GM19324 (cell line): ENCODE results near the gene UBE2V1.
"Not testable (repeated sequence)": the region's sequence is repeated elsewhere in the genome, so short reads cannot be mapped to it uniquely, and the experiment has no call there.

Source experiments
- ATAC-seq: cut with Tn5 transposase; IDR thresholded peaks from one replicate; pipeline ENCODE4 v1.9.1; 2021; ENCODE audit warnings: mild to moderate bottlenecking, moderate library complexity; ENCODE audit not compliant: unreplicated experiment, low FRiP score

UBE2V1 gene

GRCh38 chr20:50138120-50138478 is 25.1 kb upstream of the UBE2V1 start:
- no peak for ATAC-seq

- not testable (repeated sequence) for ATAC-seq
These were observed 24.8 kb upstream of the UBE2V1 start for GRCh38 chr20:50137702-50138101.

GRCh38 chr20:50136822-50137599 is 24.1 kb upstream of the UBE2V1 start:
- ATAC-seq = no peak

GRCh38 chr20:50135157-50135556 is 22.2 kb upstream of the UBE2V1 start:
- ATAC-seq = not testable (repeated sequence)

GRCh38 chr20:50133474-50134217 is 20.7 kb upstream of the UBE2V1 start:
- no peak for ATAC-seq

GRCh38 chr20:50133041-50133440 is 20.1 kb upstream of the UBE2V1 start:
- ATAC-seq = no peak

GRCh38 chr20:50130995-50131394 is 18.0 kb upstream of the UBE2V1 start:
- no peak for ATAC-seq

GRCh38 chr20:50130356-50130723 is 17.4 kb upstream of the UBE2V1 start:
- no peak for ATAC-seq

GRCh38 chr20:50129662-50130355 is 16.9 kb upstream of the UBE2V1 start:
- ATAC-seq = no peak

GRCh38 chr20:50128520-50128905 is 15.6 kb upstream of the UBE2V1 start:
- no peak for ATAC-seq

- no peak for ATAC-seq
These were observed 14.9 kb upstream of the UBE2V1 start for GRCh38 chr20:50127587-50128519.

- no peak for ATAC-seq
These were observed 13.7 kb upstream of the UBE2V1 start for GRCh38 chr20:50126662-50127061.

- no peak for ATAC-seq
These were observed 12.3 kb upstream of the UBE2V1 start for GRCh38 chr20:50125279-50125678.

GRCh38 chr20:50124496-50124895 is 11.5 kb upstream of the UBE2V1 start:
- no peak for ATAC-seq

- no peak for ATAC-seq
These were observed 10.5 kb upstream of the UBE2V1 start for GRCh38 chr20:50123418-50123817.

GRCh38 chr20:50122763-50123162 is 9.8 kb upstream of the UBE2V1 start:
- ATAC-seq = no peak

GRCh38 chr20:50121858-50122271 is 8.9 kb upstream of the UBE2V1 start:
- ATAC-seq = no peak

- ATAC-seq = no peak
These were observed 8.2 kb upstream of the UBE2V1 start for GRCh38 chr20:50120935-50121693.

GRCh38 chr20:50118203-50118602 is 5.3 kb upstream of the UBE2V1 start:
- no peak for ATAC-seq
